ENCODE measurements around the gene SNRNP35.
"Not testable (repeated sequence)": the region's sequence is repeated elsewhere in the genome, so short reads cannot be mapped to it uniquely, and the experiment has no call there.

Gene SNRNP35

DNA sequence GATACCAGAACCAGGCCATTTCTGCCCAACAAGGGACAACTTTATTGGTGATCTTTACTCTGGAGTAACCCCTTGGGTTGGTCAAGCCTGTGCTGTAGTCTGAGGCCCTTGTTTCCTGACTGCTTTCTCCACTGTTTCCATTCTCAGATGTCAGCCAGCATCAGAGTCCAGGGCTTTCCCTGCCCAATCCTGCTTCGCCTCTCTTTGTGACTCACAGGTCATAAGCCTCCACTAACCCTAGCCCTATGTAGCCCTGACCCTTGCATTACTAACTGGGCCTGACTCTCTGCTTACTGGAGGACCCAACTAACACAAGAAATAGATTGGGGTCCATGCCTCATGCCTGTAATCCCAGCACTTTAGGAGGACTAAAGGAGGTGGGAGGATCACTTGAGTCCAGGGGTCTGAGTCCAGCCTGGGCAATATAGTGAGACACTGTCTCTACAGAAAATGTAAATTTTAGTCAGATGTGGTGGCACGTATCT, 8.6 kb upstream of the SNRNP35 start:
- DNase-seq (ENCODE audit: low read depth in 2 of 2) = no peak

DNA sequence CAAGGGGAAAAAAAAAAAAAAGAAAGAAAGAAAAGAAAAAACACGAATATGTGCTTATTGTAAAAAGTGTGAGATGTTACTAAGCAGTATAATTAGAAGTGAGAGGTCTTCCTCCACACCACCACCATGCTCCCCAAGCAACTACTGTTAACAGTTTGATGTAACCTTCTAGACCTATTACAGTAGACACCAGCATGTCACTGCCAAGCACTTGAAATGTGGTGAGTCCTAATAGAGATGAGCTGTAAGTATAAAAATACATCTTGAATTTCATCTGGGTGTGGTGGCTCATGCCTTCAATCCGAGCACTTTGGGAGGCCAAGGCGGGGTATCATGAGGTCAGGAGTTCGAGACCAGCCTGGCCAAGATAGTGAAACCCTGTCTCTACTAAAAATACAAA, 8.1 kb upstream of the SNRNP35 start:
- no peak for DNase-seq (ENCODE audit: low read depth in 2 of 2)

DNA sequence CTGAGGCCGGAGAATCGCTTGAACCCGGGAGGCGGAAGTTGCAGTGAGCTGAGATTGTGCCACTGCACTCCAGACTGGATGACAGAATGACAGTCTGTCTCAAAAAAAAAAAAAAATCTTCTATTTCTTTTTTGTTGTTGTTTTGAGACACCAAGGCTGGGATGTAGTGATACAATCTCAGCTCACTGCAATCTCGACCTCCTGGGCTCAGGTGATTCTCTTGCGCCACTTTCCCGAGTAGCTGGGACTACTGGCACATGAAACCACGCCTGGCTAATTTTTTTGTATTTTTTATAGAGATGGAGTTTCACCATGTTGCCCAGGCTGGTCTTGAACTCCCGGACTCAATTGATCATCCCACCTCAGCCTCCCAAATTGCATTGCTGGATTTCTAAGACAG, 7.3 kb upstream of the SNRNP35 start:
- no peak for DNase-seq (ENCODE audit: low read depth in 2 of 2)

- DNase-seq (ENCODE audit: low read depth in 2 of 2) = not testable (repeated sequence)
Observed at GRCh38 chr12:123452276-123452550, 5.7 kb upstream of the SNRNP35 start.

GRCh38 chr12:123453165-123453564, 4.8 kb upstream of the SNRNP35 start:
- DNase-seq (ENCODE audit: low read depth in 2 of 2) = no peak

GRCh38 chr12:123463174-123463573, 5.2 kb downstream of the SNRNP35 start:
- not testable (repeated sequence) for DNase-seq (ENCODE audit: low read depth in 2 of 2)

DNA sequence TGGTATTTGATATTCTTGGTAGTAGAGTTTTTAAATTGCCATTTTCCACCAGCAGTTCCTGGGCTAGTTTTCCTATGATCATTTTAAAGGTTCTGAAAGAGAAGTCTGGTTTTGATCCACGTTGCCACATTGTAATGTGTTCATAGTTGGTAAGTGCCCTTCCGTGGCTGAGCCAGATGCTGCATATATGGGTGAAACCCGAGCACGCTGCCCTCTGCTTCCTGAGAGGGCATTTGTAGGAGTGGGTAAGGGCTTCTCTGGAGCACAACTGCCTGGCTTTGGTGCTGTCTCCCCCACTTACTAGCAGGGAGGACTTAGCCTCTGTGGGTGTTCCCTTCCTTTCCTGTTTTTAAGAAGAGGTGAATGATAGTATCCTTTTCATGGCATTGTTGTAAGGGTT, 7.1 kb downstream of the SNRNP35 start:
- DNase-seq (ENCODE audit: low read depth in 2 of 2) = no peak

DNA sequence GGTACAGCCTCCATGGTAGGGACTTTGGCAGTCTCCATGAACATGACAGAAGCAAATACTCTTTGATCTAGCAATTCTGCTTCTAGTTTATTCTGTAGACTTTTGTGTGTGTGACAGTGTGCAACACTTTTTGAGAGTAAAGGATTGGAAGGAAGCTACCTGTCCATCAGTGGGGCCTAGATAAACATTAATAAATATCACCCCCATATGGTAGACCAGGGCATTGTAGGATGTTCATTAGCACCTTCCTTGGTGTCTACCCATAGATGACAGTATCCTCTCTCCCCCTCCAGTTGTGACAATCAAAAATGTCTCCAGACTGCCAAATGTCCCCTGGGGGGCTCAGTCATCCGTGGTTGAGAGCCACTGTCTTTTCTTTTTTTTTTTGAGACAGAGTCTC, 10.8 kb downstream of the SNRNP35 start:
- DNase-seq (ENCODE audit: low read depth in 2 of 2) = no peak

GRCh38 chr12:123469978-123470377, 12.0 kb downstream of the SNRNP35 start:
- no peak for DNase-seq (ENCODE audit: low read depth in 2 of 2)

GRCh38 chr12:123471374-123472068, 13.6 kb downstream of the SNRNP35 start:
- no peak for DNase-seq (ENCODE audit: low read depth in 2 of 2)

DNA sequence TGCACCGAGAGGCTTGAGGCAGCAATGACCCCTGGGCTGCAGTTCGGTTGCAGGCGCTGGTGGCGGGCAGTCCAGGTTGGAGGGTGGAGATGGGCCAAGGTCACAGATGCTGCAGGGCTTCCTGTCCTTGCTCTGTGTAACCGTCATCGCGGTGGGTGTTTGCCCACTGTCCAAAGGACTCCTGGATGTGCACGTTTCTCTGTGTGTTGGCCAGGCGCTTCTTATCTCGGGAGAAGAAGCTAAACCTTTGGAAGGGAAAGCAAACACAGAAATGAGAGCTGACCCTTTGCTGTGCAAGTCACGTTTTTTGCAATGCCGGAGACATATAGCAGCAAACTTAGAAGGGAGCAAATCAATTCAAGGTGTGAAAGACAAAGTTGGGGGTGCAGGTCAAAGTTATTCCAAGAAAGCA, 14.5 kb downstream of the SNRNP35 start:
- DNase-seq (ENCODE audit: low read depth in 2 of 2) = no peak

- DNase-seq (ENCODE audit: low read depth in 2 of 2) = no peak
Observed at GRCh38 chr12:123474485-123475245, 16.7 kb downstream of the SNRNP35 start.

DNA sequence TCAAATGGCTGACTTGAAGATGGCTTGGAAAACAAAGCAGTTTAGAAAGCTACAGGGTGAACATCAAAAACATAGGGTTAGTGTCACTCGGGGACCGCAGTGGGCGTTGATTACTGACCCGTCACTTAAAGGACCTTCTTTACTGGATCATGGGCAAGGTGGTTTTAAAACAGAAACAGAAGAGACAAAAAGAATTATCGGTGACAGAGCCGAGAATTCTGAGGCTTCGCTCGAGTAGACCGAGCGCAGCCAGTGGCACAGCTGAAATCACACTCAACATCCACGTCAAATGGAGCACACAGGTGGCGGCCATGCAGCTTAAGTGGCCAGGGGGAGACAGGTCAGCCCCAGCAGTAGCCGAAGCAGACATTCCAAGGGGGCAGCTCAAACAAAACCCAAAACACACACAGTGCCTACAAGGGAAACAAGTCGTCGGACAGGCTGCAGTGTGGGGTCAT, 17.3 kb downstream of the SNRNP35 start:
- no peak for DNase-seq (ENCODE audit: low read depth in 2 of 2)

GRCh38 chr12:123478069-123478468, 20.1 kb downstream of the SNRNP35 start:
- no peak for DNase-seq (ENCODE audit: low read depth in 2 of 2)

- DNase-seq (ENCODE audit: low read depth in 2 of 2) = no peak
Observed at GRCh38 chr12:123478762-123479161, 20.8 kb downstream of the SNRNP35 start.

- DNase-seq (ENCODE audit: low read depth in 2 of 2) = no peak
Observed at GRCh38 chr12:123479442-123480180, 21.7 kb downstream of the SNRNP35 start.

- not testable (repeated sequence) for DNase-seq (ENCODE audit: low read depth in 2 of 2)
Observed at GRCh38 chr12:123481251-123481650, 23.3 kb downstream of the SNRNP35 start.

DNA sequence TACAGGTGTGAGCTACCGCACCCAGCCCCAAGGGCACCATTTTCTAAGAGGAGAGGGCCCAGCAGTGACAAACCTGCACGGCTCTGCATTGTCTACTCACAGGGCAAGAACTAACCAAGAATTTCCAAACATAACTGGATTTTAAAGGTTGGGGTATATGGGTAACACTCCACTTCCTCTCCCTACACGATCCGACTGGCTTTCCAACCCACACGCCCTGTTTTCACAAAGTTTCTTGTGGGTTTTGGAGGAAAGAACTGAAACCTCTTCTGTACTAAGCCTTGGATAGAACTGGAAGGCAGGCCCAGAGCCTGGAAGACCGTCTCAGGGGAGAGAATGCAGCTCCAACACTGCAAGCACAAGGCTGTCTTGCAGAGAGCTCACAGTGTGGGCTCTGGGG, 24.9 kb downstream of the SNRNP35 start:
- DNase-seq (ENCODE audit: low read depth in 2 of 2) = no peak

DNA sequence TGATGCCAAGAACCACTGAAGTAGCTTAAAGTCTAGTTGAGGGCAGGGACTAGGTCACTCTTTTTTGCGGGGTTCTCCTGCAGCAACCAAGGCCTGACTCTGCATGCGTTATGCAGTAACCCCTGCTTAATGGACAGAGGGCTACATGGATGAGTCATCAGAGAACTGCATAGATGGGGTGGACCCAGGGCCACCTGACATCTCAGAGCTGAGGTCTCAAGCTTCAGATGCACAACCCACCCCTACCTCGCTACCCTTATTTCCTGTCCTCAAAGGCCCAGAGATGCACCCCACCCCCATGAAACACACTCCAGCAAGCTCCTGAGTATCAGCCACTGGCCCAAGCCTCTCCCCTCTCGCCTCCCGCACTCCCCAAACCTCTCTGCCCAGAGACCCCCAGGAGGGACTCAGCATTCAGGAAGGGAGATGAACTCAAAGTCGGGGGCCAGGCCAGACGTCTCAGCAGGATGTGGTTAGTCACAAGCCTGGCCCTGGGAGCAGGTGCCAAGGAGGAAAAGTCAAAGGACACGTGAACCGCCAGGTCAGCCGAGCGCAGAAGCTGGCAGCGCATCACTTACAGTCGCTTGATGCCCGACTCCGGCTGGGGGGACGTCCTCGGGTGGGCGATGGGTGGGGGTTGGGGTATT, 25.8 kb downstream of the SNRNP35 start:
- DNase-seq (ENCODE audit: low read depth in 2 of 2) = no peak

GRCh38 chr12:123485756-123486155, 27.8 kb downstream of the SNRNP35 start:
- no peak for DNase-seq (ENCODE audit: low read depth in 2 of 2)

DNA sequence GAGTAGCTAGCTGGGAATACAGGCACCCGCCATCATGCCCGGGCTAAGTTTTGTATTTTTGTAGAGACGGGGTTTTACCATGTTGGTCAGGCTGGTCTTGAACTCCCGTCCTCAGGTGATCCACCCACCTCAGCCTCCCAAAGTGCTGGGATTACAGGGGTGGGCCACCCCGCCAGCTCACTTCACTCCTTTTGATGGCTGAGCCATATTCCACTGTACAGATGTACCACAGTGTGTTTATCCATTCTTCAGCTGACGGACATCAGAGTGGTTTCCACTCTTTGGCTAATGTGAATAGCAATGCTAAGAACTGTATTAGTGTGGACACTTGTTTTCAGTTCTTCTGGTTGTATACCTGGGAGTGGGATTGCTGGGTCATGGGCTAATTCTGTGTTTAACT, 29.5 kb downstream of the SNRNP35 start:
- DNase-seq (ENCODE audit: low read depth in 2 of 2) = no peak

- DNase-seq (ENCODE audit: low read depth in 2 of 2) = no peak
Observed at GRCh38 chr12:123488539-123489230, 30.7 kb downstream of the SNRNP35 start.
